WERI-Rb-1 (cell line): ENCODE data around the gene MGAT5.
A peak's percentile ranks its signal among the peaks of the same experiment; 100 is the strongest.

Source experiments
- DNase-seq: peaks from one replicate; pipeline ENCODE4 v3.0.0-alpha.2; 2020
- H3K27ac ChIP-seq: fragments of 250-450 bp; sonication (Bioruptor Pico); 2 replicates; pipeline ENCODE4 v1.5.1; 2020; ENCODE audit warnings: mild to moderate bottlenecking, moderate library complexity
- H3K27me3 ChIP-seq: fragments of 250-450 bp; sonication (Bioruptor Pico); 2 replicates; pipeline ENCODE4 v1.5.1; 2021; ENCODE audit warnings: mild to moderate bottlenecking, low read depth, moderate library complexity; ENCODE audit not compliant: insufficient read depth, severe bottlenecking
- H3K36me3 ChIP-seq: fragments of 250-450 bp; sonication (Bioruptor Pico); 2 replicates; pipeline ENCODE4 v1.5.1; 2020; ENCODE audit warnings: mild to moderate bottlenecking, moderate library complexity
- H3K4me3 ChIP-seq: 2 replicates; pipeline ENCODE4 v1.5.1; 2011; ENCODE audit warnings: low read depth, mild to moderate bottlenecking, control low read depth, low read length
- H3K9me3 ChIP-seq: fragments of 250-450 bp; sonication (Bioruptor Pico); 2 replicates; pipeline ENCODE4 v1.5.1; 2021; ENCODE audit warnings: mild to moderate bottlenecking, moderate library complexity; ENCODE audit not compliant: severe bottlenecking
- TF ChIP-seq, protein P1 (sequence below): IDR thresholded peaks from 2 replicates; pipeline ENCODE4 v1.5.1; 2011; ENCODE audit warnings: low read depth, mild to moderate bottlenecking, control low read depth, inconsistent platforms, low read length

MGAT5 gene

DNA sequence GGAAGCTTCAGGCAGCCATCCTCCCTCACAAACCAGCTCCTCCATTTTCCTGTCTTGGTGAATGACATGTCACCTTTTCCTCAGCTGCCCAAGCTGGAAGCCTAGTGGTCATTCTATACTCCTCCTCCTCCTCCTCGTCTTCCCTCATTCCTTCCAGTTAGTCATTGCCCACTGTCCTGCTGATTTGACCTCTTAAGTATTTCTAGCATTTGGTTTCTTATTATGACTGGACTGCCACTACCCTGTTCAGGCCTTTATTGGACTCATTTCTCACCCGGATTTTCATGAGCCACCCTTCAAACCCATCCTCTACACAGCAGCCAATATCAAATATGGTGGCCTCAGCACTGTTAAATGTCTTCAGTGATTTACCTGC, 21.9 kb upstream of the MGAT5 start:
- no peaks in the 10 kb centered on the region for H3K27me3 ChIP-seq
- H3K9me3 ChIP-seq = peaks cover 5% of the 10 kb centered on the region
- no peaks in the 10 kb centered on the region for H3K36me3 ChIP-seq
- TF ChIP-seq, protein P1, sequence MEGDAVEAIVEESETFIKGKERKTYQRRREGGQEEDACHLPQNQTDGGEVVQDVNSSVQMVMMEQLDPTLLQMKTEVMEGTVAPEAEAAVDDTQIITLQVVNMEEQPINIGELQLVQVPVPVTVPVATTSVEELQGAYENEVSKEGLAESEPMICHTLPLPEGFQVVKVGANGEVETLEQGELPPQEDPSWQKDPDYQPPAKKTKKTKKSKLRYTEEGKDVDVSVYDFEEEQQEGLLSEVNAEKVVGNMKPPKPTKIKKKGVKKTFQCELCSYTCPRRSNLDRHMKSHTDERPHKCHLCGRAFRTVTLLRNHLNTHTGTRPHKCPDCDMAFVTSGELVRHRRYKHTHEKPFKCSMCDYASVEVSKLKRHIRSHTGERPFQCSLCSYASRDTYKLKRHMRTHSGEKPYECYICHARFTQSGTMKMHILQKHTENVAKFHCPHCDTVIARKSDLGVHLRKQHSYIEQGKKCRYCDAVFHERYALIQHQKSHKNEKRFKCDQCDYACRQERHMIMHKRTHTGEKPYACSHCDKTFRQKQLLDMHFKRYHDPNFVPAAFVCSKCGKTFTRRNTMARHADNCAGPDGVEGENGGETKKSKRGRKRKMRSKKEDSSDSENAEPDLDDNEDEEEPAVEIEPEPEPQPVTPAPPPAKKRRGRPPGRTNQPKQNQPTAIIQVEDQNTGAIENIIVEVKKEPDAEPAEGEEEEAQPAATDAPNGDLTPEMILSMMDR = no peak
- DNase-seq = no peak
- H3K4me3 ChIP-seq = no peak overlapping the region
- no peak overlapping the region for H3K27ac ChIP-seq

DNA sequence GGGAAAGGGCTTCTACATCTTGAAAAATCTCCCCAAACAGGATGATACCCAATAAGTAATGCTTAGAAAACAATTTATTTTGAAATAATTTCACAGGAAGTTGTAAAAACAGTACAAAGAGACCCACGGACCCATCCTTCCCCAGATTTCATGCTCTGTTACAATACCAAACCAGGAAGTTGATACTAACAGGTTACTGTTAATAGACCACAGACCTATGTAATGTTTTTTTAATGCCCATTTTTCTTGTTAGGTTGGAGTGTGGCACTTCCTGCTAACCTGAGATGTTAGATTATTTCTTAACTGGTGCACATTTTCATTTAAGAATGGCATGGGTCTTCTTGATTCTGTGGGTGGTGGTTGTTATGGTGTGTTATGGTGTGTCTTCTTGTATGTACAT, 21.4 kb upstream of the MGAT5 start:
- no peaks in the 10 kb centered on the region for H3K36me3 ChIP-seq
- no peak for DNase-seq
- TF ChIP-seq, protein P1 = no peak
- H3K27ac ChIP-seq = no peak overlapping the region
- H3K9me3 ChIP-seq = peaks cover 5% of the 10 kb centered on the region
- H3K27me3 ChIP-seq = no peaks in the 10 kb centered on the region
- no peak overlapping the region for H3K4me3 ChIP-seq

DNA sequence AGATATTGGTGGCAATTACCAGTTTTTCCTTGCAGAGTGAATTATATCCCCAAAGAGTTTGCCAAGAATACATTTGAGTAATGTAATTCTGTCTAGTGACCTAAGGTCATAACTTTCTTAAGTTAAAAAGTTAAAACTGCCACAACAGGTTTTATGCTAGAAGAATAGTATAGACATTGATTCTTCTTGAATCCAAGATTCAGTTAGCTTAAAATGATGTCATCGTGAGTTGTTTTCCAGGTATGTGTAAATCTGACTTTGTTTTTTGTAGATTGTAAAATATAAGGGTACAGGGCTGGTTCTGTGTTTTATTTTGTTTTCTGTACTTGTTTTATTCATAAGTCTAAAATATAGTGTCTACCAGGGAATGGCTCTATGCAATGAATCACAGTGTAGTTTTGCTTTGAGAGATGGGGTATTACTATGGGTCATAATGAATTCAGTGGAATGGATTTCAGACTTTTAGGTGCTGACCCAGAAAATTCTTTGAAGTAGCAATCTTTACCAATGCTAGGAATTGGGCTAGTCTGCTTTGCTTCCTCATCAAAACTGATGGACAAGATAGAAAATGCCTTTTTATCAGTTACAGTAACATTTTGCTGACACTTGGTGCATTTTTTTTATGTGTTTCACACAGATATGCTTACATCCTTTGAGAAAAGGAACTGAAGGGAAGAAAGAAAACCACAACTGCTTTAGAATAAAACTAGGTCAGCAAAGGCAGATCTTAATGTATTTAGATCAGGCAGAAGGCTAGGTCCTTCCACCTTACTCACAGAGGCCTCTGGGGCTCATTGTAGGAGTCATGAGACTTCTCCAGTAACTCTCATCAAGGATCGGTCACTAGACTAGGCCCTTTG, 20.8 kb upstream of the MGAT5 start:
- Histone ChIP-seq H3K27me3 (no peaks in the 10 kb centered on the region), H3K27ac (no peak overlapping the region), H3K4me3 (no peak overlapping the region), H3K9me3 (peaks cover 2% of the 10 kb centered on the region), H3K36me3 (no peaks in the 10 kb centered on the region)
- no peak for DNase-seq
- TF ChIP-seq, protein P1 = no peak

DNA sequence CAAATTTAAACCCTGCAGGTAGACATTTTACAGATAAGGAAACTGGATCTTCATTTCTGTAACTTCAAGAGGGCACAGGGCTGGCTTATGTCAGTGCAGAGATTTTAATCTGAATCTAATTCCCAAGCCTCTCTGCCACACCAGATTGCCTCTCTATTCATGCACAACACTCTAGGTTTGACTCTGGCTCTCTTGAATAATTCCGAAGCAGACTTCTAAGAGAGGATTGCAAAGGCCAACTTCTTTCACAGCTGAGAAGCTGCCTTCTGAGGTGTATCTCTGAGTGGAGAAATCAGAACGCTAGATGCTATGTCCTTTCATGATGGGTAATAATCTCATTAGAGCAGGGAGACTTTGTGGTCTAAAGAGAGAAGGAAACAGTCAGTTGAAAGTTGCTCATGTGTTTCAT, 20.1 kb upstream of the MGAT5 start:
- Histone ChIP-seq H3K4me3 (no peak overlapping the region), H3K27ac (no peak overlapping the region), H3K27me3 (no peaks in the 10 kb centered on the region), H3K9me3 (no peaks in the 10 kb centered on the region), H3K36me3 (no peaks in the 10 kb centered on the region)
- TF ChIP-seq, protein P1 = no peak
- DNase-seq = no peak

DNA sequence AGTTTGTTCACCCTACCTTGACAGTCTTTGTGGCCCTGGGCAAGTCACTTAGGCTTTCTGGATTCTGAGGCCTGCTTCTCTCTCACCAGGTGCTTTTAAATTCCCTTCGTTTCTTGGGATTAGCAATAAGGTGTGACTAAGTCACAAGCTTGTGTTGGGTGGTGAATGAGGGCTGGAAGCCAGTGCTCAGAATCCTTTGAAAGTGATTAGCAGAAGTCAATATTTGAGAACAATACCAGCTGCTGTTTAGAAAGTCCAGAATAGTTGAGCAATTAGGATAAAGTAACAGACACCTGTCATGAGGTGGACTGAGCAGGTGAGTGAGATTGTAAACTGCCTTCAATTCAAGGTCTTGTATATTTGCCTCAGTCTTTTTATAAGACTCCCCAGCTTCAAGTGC, 19.3 kb upstream of the MGAT5 start:
- no peak overlapping the region for H3K4me3 ChIP-seq
- H3K9me3 ChIP-seq = no peaks in the 10 kb centered on the region
- no peak overlapping the region for H3K27ac ChIP-seq
- no peaks in the 10 kb centered on the region for H3K27me3 ChIP-seq
- TF ChIP-seq, protein P1 = no peak
- no peaks in the 10 kb centered on the region for H3K36me3 ChIP-seq
- peak; percentile 23 for DNase-seq
